ENCODE results near the gene FAM228A. TPM values are rescaled to one million over a fixed set of nuclear protein-coding genes. Genes with fewer than 3 reads are reported as not detected.

Gene FAM228A
- polyA plus RNA-seq, 1 donor = 0.40 TPM

- no peak for DNase-seq (ENCODE audit: low read depth)
Measured at GRCh38 chr2:24225499-24226242, 50.8 kb downstream of the FAM228A start.

DNA sequence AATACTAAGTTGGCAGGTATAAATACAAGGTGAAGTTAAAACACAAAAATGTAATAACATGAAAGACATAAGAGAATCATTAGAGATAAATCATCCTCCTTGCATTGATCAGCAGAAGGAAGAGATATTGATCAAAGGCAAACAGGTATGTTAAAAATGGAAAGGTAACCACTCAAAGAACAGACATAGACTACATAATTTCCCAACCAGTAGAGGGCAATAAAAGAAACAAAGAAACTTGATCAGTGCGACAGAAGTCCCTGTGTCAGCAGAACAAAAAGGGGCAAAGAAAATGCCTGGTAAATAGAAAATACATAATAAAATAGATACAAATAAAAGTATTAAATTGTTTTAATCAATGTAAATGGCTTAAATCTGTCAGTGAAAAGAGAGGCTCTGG, 53.6 kb downstream of the FAM228A start:
- no peak for DNase-seq (ENCODE audit: low read depth)

DNA sequence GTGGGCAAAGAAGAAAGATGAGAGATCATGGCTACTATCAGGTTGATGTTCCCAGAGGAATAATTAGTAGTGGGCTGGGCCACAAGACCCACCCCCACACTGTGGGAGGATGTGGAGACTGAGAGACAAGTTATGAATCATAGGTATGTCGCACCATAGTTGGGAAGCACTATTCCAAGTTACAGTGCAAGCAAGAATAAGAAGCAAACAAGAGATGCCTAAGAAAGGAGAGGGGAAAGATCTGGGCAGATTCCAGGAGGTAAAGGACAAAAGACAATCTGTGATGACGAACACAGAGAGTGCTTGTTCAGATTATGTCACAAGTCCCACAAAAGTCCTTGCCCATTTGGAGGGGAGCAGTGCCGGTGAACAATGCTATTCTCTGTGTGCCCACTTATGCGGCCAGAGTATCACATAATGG, 56.6 kb downstream of the FAM228A start:
- DNase-seq (ENCODE audit: low read depth) = no peak

DNA sequence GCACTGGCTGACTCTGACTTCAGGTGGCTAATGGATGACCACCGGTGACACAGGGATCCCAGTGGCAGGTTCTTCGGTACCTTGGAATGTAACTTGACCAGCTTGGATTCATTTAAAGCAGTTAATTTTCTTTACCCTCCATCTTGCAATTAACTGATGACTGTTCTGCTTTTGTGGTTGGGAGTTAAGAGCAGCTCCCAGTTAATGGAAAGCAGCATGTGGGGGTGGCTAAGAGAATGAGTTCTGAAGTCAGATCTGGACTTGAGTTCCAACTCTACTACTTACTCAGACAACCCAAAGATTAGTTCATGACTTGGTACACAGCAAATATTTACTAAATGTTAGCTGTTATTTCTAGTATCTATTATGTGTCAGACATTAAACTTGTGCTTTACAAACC, 58.5 kb downstream of the FAM228A start:
- no peak for DNase-seq (ENCODE audit: low read depth)

GRCh38 chr2:24237313-24237712, 62.5 kb downstream of the FAM228A start:
- no peak for DNase-seq (ENCODE audit: low read depth)

DNA sequence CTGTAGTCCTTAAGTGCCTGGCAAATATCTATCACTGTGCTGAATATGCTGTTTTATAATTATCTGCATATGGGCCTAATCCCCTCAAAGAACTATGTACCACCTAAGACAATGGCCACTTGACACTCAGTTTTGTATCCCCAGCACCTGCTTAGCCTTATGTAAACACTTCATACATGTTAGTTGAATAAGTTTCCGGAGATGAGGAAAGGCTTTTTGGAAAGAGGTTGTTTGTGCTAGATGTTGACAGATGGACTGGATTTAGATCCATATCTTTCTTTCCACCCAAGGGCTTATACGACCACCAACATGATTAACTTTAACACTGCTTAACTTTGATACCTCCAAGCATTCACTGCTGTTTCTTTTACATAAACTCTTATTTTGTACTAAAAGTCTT, 63.3 kb downstream of the FAM228A start:
- DNase-seq (ENCODE audit: low read depth) = no peak

GRCh38 chr2:24239553-24239952, 64.7 kb downstream of the FAM228A start:
- no peak for DNase-seq (ENCODE audit: low read depth)

Other genes starting within 250 kb of the FAM228A start
- gene ATAD2B, start 247.9 kb upstream of the FAM228A start, polyA plus RNA-seq (ENCODE audit: insufficient read length) = 11.5 TPM
- gene UBXN2A, start 234.6 kb upstream of the FAM228A start, polyA plus RNA-seq (ENCODE audit: insufficient read length) = 17.6 TPM
- 2.6 TPM for gene MFSD2B, start 165.0 kb upstream of the FAM228A start, polyA plus RNA-seq (ENCODE audit: insufficient read length)
- gene WDCP, start 127.7 kb upstream of the FAM228A start, polyA plus RNA-seq (ENCODE audit: insufficient read length) = 9.8 TPM
- gene FKBP1B, start 125.3 kb upstream of the FAM228A start, polyA plus RNA-seq (ENCODE audit: insufficient read length) = 2.3 TPM
- 78.1 TPM for gene SF3B6, start 98.7 kb upstream of the FAM228A start, polyA plus RNA-seq (ENCODE audit: insufficient read length)
- gene TP53I3, start 90.2 kb upstream of the FAM228A start, polyA plus RNA-seq (ENCODE audit: insufficient read length) = 25.8 TPM
- gene PFN4, start 51.7 kb upstream of the FAM228A start, polyA plus RNA-seq (ENCODE audit: insufficient read length) = 0.94 TPM
- 12.6 TPM for gene FAM228B, start 51.6 kb upstream of the FAM228A start, polyA plus RNA-seq (ENCODE audit: insufficient read length)
- 20.1 TPM for gene ITSN2, start 185.5 kb downstream of the FAM228A start, polyA plus RNA-seq (ENCODE audit: insufficient read length)

Data from forelimb muscle (tissue), 1 donor.